Measurements from ENCODE around the gene MAFG.

DNA sequence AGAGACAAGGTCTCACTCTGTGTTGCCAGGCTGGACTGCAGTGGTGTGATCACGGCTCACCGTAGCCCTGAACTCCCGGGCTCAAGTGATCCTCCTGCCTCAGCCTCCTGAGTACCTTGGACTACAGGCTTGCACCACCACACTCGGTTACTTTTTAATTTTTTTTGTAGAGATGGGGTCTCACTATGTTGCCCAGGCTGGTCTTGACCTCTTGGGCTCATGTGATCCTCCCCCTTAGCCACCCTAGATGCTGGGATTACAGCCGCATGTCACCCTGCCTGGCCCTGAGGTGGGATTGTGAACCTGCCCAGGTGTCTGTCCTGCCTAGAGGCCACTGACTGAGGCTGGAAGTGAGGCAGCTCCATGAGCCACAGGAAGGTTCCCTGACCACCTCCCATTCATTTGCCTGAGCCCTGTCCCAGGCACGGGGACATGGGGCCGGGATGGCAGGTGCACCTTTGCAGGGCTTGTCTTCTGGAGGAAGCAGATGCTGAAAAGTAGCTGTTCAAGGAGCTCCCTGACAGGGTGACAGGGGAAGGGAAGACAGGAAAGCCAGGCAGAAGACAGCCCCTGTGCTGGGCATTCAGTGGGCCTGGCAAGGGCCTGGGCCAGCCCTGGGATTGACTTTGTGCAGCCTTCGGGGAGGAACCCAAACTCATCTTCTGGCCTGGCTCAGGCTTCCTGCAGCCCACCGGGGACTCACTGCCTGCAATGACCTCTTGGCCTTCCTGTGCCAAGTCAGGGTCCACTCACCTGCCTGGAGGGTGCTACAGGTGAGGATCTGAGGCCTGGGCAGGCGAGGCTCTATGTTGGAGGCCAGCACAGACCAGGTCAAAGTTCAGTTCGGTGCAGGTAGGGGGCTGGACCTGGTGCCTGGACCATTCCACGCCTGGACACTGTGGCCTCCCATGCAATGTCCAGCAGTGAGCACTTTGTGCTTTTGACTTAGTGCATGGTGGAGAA, 41.6 kb upstream of the MAFG start:
- TF ChIP-seq, protein P1, sequence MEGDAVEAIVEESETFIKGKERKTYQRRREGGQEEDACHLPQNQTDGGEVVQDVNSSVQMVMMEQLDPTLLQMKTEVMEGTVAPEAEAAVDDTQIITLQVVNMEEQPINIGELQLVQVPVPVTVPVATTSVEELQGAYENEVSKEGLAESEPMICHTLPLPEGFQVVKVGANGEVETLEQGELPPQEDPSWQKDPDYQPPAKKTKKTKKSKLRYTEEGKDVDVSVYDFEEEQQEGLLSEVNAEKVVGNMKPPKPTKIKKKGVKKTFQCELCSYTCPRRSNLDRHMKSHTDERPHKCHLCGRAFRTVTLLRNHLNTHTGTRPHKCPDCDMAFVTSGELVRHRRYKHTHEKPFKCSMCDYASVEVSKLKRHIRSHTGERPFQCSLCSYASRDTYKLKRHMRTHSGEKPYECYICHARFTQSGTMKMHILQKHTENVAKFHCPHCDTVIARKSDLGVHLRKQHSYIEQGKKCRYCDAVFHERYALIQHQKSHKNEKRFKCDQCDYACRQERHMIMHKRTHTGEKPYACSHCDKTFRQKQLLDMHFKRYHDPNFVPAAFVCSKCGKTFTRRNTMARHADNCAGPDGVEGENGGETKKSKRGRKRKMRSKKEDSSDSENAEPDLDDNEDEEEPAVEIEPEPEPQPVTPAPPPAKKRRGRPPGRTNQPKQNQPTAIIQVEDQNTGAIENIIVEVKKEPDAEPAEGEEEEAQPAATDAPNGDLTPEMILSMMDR (IDR thresholded peaks at IDR 0.05) = no peak
- TF ChIP-seq POLR2A (IDR thresholded peaks at IDR 0.05) = no peak

All from Peyer's patch (tissue), 4 donors.